ENCODE data around the gene GPR27.

The GPR27 gene

GRCh38 chr3:71759401-71759800 is 5.7 kb downstream of the GPR27 start:
- no peak for ATAC-seq
- Mint-ChIP-seq H3K9me3 (no peaks in the 10 kb centered on the region), H3K4me3 (no peak overlapping the region), H3K27me3 (peaks cover 83% of the 10 kb centered on the region), H3K36me3 (no peaks in the 10 kb centered on the region), H3K4me1 (no peaks in the 10 kb centered on the region), H3K27ac (no peak overlapping the region)

GRCh38 chr3:71760140-71760539 is 6.5 kb downstream of the GPR27 start:
- Mint-ChIP-seq H3K4me3 (no peak overlapping the region), H3K4me1 (no peaks in the 10 kb centered on the region), H3K36me3 (no peaks in the 10 kb centered on the region), H3K9me3 (no peaks in the 10 kb centered on the region), H3K27ac (no peak overlapping the region), H3K27me3 (peaks cover 78% of the 10 kb centered on the region)
- no peak for ATAC-seq

- Mint-ChIP-seq H3K9me3 (no peaks in the 10 kb centered on the region), H3K36me3 (no peaks in the 10 kb centered on the region), H3K4me3 (no peak overlapping the region), H3K27ac (no peak overlapping the region), H3K4me1 (no peaks in the 10 kb centered on the region), H3K27me3 (peaks cover 45% of the 10 kb centered on the region)
- no peak for ATAC-seq
Measured at GRCh38 chr3:71763426-71763825, 9.8 kb downstream of the GPR27 start.

GRCh38 chr3:71771126-71771525 is 17.5 kb downstream of the GPR27 start:
- Mint-ChIP-seq H3K9me3 (no peaks in the 10 kb centered on the region), H3K27ac (no peak overlapping the region), H3K36me3 (no peaks in the 10 kb centered on the region), H3K27me3 (peaks cover 10% of the 10 kb centered on the region), H3K4me1 (no peaks in the 10 kb centered on the region), H3K4me3 (no peak overlapping the region)
- ATAC-seq: no peak

GRCh38 chr3:71771884-71772283 is 18.2 kb downstream of the GPR27 start:
- no peak for ATAC-seq
- Mint-ChIP-seq H3K4me3 (no peak overlapping the region), H3K36me3 (no peaks in the 10 kb centered on the region), H3K4me1 (no peaks in the 10 kb centered on the region), H3K9me3 (no peaks in the 10 kb centered on the region), H3K27ac (no peak overlapping the region), H3K27me3 (peaks cover 10% of the 10 kb centered on the region)

- no peaks in the 10 kb centered on the region for H3K4me1 Mint-ChIP-seq
- no peak overlapping the region for H3K4me3 Mint-ChIP-seq
- no peaks in the 10 kb centered on the region for H3K27me3 Mint-ChIP-seq
- ATAC-seq: no peak
- no peaks in the 10 kb centered on the region for H3K36me3 Mint-ChIP-seq
- no peaks in the 10 kb centered on the region for H3K9me3 Mint-ChIP-seq
- no peak overlapping the region for H3K27ac Mint-ChIP-seq
Measured at GRCh38 chr3:71776538-71776937, 22.9 kb downstream of the GPR27 start.

- H3K27me3 Mint-ChIP-seq: no peaks in the 10 kb centered on the region
- H3K4me1 Mint-ChIP-seq: no peaks in the 10 kb centered on the region
- no peak for ATAC-seq
- H3K27ac Mint-ChIP-seq: no peak overlapping the region
- no peaks in the 10 kb centered on the region for H3K36me3 Mint-ChIP-seq
- H3K9me3 Mint-ChIP-seq: no peaks in the 10 kb centered on the region
- H3K4me3 Mint-ChIP-seq: no peak overlapping the region
Measured at GRCh38 chr3:71778353-71778752, 24.7 kb downstream of the GPR27 start.

- H3K27me3 Mint-ChIP-seq: peaks cover 10% of the 10 kb centered on the region
- H3K4me1 Mint-ChIP-seq: peaks cover 7% of the 10 kb centered on the region
- H3K27ac Mint-ChIP-seq: no peak overlapping the region
- no peaks in the 10 kb centered on the region for H3K9me3 Mint-ChIP-seq
- H3K4me3 Mint-ChIP-seq: no peak overlapping the region
- ATAC-seq: no peak
- H3K36me3 Mint-ChIP-seq: no peaks in the 10 kb centered on the region
Measured at GRCh38 chr3:71779674-71780377, 26.2 kb downstream of the GPR27 start.

- no peak overlapping the region for H3K4me3 Mint-ChIP-seq
- ATAC-seq: no peak
- H3K27ac Mint-ChIP-seq: no peak overlapping the region
- no peaks in the 10 kb centered on the region for H3K9me3 Mint-ChIP-seq
- H3K4me1 Mint-ChIP-seq: peaks cover 11% of the 10 kb centered on the region
- peaks cover 16% of the 10 kb centered on the region for H3K27me3 Mint-ChIP-seq
- H3K36me3 Mint-ChIP-seq: no peaks in the 10 kb centered on the region
Measured at GRCh38 chr3:71780430-71780829, 26.8 kb downstream of the GPR27 start.

- Mint-ChIP-seq H3K27me3 (peaks cover 42% of the 10 kb centered on the region), H3K9me3 (no peaks in the 10 kb centered on the region), H3K4me1 (peaks cover 17% of the 10 kb centered on the region), H3K36me3 (no peaks in the 10 kb centered on the region), H3K27ac (no peak overlapping the region), H3K4me3 (no peak overlapping the region)
- no peak for ATAC-seq
Measured at GRCh38 chr3:71783152-71783551, 29.5 kb downstream of the GPR27 start.

- ATAC-seq: peak; percentile 47
- no peak overlapping the region for H3K27ac Mint-ChIP-seq
- H3K9me3 Mint-ChIP-seq: no peaks in the 10 kb centered on the region
Measured at GRCh38 chr3:71784201-71784913, 30.7 kb downstream of the GPR27 start.

GRCh38 chr3:71784914-71785531 is 31.4 kb downstream of the GPR27 start, which contains the start of gene PROK2:
Gene PROK2, minus strand, starts transcription at chr3:71785148. Its CDS starts 96 bp downstream, at chr3:71785052.
- no peak within 1 kb of the TSS for H3K27ac Mint-ChIP-seq
- peak; percentile 10 for ATAC-seq
- H3K4me3 Mint-ChIP-seq: peak within 1 kb of the TSS; percentile 69
- peaks cover 43% of the 10 kb centered on the region for H3K27me3 Mint-ChIP-seq
- no peaks in the 10 kb centered on the region for H3K9me3 Mint-ChIP-seq
- H3K4me1 Mint-ChIP-seq: peaks cover 17% of the 10 kb centered on the region
- no peaks in the 10 kb centered on the region for H3K36me3 Mint-ChIP-seq

More at GRCh38 chr3:71784201-71784913, 30.7 kb downstream of the GPR27 start:
- Mint-ChIP-seq H3K36me3 (no peaks in the 10 kb centered on the region), H3K4me1 (peaks cover 17% of the 10 kb centered on the region), H3K4me3 (peak overlapping the region; percentile 48), H3K27me3 (peaks cover 42% of the 10 kb centered on the region)

GRCh38 chr3:71785532-71786216 is 32.0 kb downstream of the GPR27 start:
- H3K4me3 Mint-ChIP-seq: peak overlapping the region; percentile 69
- H3K36me3 Mint-ChIP-seq: no peaks in the 10 kb centered on the region
- no peaks in the 10 kb centered on the region for H3K9me3 Mint-ChIP-seq
- no peak overlapping the region for H3K27ac Mint-ChIP-seq
- H3K27me3 Mint-ChIP-seq: peaks cover 50% of the 10 kb centered on the region
- H3K4me1 Mint-ChIP-seq: peaks cover 17% of the 10 kb centered on the region
- ATAC-seq: no peak

GRCh38 chr3:71786217-71786549 is 32.5 kb downstream of the GPR27 start:
- Mint-ChIP-seq H3K27ac (no peak overlapping the region), H3K4me3 (no peak overlapping the region), H3K9me3 (no peaks in the 10 kb centered on the region), H3K27me3 (peaks cover 55% of the 10 kb centered on the region), H3K4me1 (peaks cover 17% of the 10 kb centered on the region), H3K36me3 (no peaks in the 10 kb centered on the region)
- ATAC-seq: no peak

- Mint-ChIP-seq H3K4me3 (no peak overlapping the region), H3K9me3 (no peaks in the 10 kb centered on the region), H3K36me3 (no peaks in the 10 kb centered on the region), H3K27ac (no peak overlapping the region), H3K27me3 (peaks cover 56% of the 10 kb centered on the region), H3K4me1 (peaks cover 17% of the 10 kb centered on the region)
- no peak for ATAC-seq
Measured at GRCh38 chr3:71786551-71786950, 32.9 kb downstream of the GPR27 start.
